WTC11 (cell line): ENCODE measurements around the gene MUC20. TPM values are rescaled to one million over a fixed set of nuclear protein-coding genes. Genes with fewer than 3 reads are reported as not detected.
"Not testable (repeated sequence)": the region's sequence is repeated elsewhere in the genome, so short reads cannot be mapped to it uniquely, and the experiment has no call there.

ENCODE experiments used
- ATAC-seq: fragments of 200-7000 bp; cut with Tn5 transposase; 2 replicates; pipeline ENCODE4 v1.10.0; 2021; ENCODE audit warnings: mild to moderate bottlenecking, moderate library complexity
- CTCF ChIA-PET: fragments of 300-600 bp; sonication (Branson Sonifier 250); formaldehyde crosslinking; loops from one replicate; lab custom pipeline; 2021; ENCODE audit warnings: antibody characterized with exemption; lab: Charles Lee
- POLR2A ChIA-PET: fragments of 350-600 bp; sonication (Branson Sonifier 250); formaldehyde crosslinking; loops from one replicate; lab custom pipeline; 2021; ENCODE audit warnings: antibody characterized with exemption; lab: Charles Lee
- DNase-seq: peaks from one replicate; pipeline ENCODE4 v3.0.0; 2021; ENCODE audit warnings: low spot score
- H3K27ac Mint-ChIP-seq: 2 replicates; pipeline ENCODE4 v1.8.0; 2021; ENCODE audit warnings: mixed read lengths
- H3K27me3 Mint-ChIP-seq: 2 replicates; pipeline ENCODE4 v1.8.0; 2021; ENCODE audit warnings: low read depth, mild to moderate bottlenecking, moderate library complexity, mixed read lengths
- H3K36me3 Mint-ChIP-seq: 2 replicates; pipeline ENCODE4 v1.8.0; 2021; ENCODE audit warnings: mixed read lengths
- H3K4me1 Mint-ChIP-seq: 2 replicates; pipeline ENCODE4 v1.8.0; 2022; ENCODE audit warnings: mixed read lengths
- H3K4me3 Mint-ChIP-seq: 2 replicates; pipeline ENCODE4 v1.8.0; 2021; ENCODE audit warnings: mild to moderate bottlenecking, moderate library complexity, mixed read lengths
- H3K9me3 Mint-ChIP-seq: 2 replicates; pipeline ENCODE4 v1.8.0; 2021; ENCODE audit warnings: mixed read lengths
- IRF2 ChIP-seq: sonication (generic); formaldehyde crosslinking; IDR thresholded peaks from 2 replicates; pipeline ENCODE4 v1.8.0; 2022; ENCODE audit warnings: low read depth, missing genetic modification reagents, borderline replicate concordance
- NFATC4 ChIP-seq: fragments of 250-450 bp; sonication (Bioruptor Pico); IDR thresholded peaks from 2 replicates; pipeline ENCODE4 v1.9.0; 2021; ENCODE audit warnings: mild to moderate bottlenecking
- TEAD1 ChIP-seq: sonication (generic); formaldehyde crosslinking; IDR thresholded peaks from 2 replicates; pipeline ENCODE4 v1.8.0; 2022; ENCODE audit warnings: mild to moderate bottlenecking, missing genetic modification reagents
- ZNF423 ChIP-seq: fragments of 250-450 bp; sonication (Bioruptor Pico); IDR thresholded peaks from 2 replicates; pipeline ENCODE4 v2.1.2; 2022; ENCODE audit warnings: mild to moderate bottlenecking, moderate library complexity
- total RNA-seq: library from RNA; stranded (reverse); gene quantifications from 3 replicates; pipeline ENCODE4 v1.2.3, GENCODE V29; 2021
- TF ChIP-seq, protein P1 (sequence below): sonication (generic); formaldehyde crosslinking; IDR thresholded peaks from 2 replicates; pipeline ENCODE4 v1.8.1; 2022; ENCODE audit warnings: low read depth, mild to moderate bottlenecking, moderate library complexity, missing genetic modification reagents, borderline replicate concordance
- TF ChIP-seq, protein P2 (sequence below): sonication (generic); formaldehyde crosslinking; IDR thresholded peaks from 2 replicates; pipeline ENCODE4 v1.8.0; 2023; ENCODE audit warnings: mild to moderate bottlenecking, missing genetic modification reagents
- TF ChIP-seq, protein P3 (sequence below): sonication (generic); formaldehyde crosslinking; IDR thresholded peaks from 2 replicates; pipeline ENCODE4 v1.8.0; 2022; ENCODE audit warnings: mild to moderate bottlenecking, missing genetic modification reagents
- TF ChIP-seq, protein P4 (sequence below): sonication (generic); formaldehyde crosslinking; IDR thresholded peaks from 2 replicates; pipeline ENCODE4 v1.8.0; 2023; ENCODE audit warnings: missing genetic modification reagents
- TF ChIP-seq, protein P5 (sequence below): sonication (generic); formaldehyde crosslinking; IDR thresholded peaks from 2 replicates; pipeline ENCODE4 v1.8.1; 2023; ENCODE audit warnings: mild to moderate bottlenecking, moderate library complexity, missing genetic modification reagents

The MUC20 gene
- total RNA-seq, 1 experiment from 2014 or later = 0.77 TPM

DNA sequence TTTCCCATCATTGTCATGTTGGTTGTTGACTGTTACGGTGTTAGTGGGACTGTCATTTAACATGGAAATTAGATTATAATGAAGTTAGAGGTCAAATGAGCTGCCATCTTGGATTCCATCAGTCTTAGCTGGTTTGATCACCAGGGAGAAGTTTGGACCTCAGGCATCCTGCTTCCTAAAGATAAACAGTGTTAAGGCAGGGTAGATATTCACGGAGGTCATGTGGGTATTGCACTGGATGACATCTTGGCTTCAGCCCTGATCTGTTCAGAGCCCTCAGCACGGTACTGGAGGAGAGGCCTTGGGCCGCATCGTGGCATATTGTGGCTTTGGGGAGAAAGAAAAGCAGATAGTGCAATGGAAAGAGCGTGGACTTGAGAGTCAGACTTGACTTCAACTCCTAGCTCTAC, 11.1 kb upstream of the MUC20 start (continued):
- TF ChIP-seq, protein P1, sequence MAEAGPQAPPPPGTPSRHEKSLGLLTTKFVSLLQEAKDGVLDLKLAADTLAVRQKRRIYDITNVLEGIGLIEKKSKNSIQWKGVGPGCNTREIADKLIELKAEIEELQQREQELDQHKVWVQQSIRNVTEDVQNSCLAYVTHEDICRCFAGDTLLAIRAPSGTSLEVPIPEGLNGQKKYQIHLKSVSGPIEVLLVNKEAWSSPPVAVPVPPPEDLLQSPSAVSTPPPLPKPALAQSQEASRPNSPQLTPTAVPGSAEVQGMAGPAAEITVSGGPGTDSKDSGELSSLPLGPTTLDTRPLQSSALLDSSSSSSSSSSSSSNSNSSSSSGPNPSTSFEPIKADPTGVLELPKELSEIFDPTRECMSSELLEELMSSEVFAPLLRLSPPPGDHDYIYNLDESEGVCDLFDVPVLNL (CRISPR knock-in tag) = no peak
- no peak for TF ChIP-seq IRF2 (CRISPR knock-in tag)
- no peak for TF ChIP-seq TEAD1 (CRISPR knock-in tag)
- TF ChIP-seq, protein P2, sequence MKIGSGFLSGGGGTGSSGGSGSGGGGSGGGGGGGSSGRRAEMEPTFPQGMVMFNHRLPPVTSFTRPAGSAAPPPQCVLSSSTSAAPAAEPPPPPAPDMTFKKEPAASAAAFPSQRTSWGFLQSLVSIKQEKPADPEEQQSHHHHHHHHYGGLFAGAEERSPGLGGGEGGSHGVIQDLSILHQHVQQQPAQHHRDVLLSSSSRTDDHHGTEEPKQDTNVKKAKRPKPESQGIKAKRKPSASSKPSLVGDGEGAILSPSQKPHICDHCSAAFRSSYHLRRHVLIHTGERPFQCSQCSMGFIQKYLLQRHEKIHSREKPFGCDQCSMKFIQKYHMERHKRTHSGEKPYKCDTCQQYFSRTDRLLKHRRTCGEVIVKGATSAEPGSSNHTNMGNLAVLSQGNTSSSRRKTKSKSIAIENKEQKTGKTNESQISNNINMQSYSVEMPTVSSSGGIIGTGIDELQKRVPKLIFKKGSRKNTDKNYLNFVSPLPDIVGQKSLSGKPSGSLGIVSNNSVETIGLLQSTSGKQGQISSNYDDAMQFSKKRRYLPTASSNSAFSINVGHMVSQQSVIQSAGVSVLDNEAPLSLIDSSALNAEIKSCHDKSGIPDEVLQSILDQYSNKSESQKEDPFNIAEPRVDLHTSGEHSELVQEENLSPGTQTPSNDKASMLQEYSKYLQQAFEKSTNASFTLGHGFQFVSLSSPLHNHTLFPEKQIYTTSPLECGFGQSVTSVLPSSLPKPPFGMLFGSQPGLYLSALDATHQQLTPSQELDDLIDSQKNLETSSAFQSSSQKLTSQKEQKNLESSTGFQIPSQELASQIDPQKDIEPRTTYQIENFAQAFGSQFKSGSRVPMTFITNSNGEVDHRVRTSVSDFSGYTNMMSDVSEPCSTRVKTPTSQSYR (CRISPR knock-in tag) = no peak
- TF ChIP-seq, protein P3, sequence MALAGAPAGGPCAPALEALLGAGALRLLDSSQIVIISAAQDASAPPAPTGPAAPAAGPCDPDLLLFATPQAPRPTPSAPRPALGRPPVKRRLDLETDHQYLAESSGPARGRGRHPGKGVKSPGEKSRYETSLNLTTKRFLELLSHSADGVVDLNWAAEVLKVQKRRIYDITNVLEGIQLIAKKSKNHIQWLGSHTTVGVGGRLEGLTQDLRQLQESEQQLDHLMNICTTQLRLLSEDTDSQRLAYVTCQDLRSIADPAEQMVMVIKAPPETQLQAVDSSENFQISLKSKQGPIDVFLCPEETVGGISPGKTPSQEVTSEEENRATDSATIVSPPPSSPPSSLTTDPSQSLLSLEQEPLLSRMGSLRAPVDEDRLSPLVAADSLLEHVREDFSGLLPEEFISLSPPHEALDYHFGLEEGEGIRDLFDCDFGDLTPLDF (CRISPR knock-in tag) = no peak
- TF ChIP-seq, protein P4, sequence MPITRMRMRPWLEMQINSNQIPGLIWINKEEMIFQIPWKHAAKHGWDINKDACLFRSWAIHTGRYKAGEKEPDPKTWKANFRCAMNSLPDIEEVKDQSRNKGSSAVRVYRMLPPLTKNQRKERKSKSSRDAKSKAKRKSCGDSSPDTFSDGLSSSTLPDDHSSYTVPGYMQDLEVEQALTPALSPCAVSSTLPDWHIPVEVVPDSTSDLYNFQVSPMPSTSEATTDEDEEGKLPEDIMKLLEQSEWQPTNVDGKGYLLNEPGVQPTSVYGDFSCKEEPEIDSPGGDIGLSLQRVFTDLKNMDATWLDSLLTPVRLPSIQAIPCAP (CRISPR knock-in tag) = no peak
- TF ChIP-seq, protein P5, sequence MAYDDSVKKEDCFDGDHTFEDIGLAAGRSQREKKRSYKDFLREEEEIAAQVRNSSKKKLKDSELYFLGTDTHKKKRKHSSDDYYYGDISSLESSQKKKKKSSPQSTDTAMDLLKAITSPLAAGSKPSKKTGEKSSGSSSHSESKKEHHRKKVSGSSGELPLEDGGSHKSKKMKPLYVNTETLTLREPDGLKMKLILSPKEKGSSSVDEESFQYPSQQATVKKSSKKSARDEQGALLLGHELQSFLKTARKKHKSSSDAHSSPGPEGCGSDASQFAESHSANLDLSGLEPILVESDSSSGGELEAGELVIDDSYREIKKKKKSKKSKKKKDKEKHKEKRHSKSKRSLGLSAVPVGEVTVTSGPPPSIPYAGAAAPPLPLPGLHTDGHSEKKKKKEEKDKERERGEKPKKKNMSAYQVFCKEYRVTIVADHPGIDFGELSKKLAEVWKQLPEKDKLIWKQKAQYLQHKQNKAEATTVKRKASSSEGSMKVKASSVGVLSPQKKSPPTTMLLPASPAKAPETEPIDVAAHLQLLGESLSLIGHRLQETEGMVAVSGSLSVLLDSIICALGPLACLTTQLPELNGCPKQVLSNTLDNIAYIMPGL = no peak
- TF ChIP-seq NFATC4 = no peak

DNA sequence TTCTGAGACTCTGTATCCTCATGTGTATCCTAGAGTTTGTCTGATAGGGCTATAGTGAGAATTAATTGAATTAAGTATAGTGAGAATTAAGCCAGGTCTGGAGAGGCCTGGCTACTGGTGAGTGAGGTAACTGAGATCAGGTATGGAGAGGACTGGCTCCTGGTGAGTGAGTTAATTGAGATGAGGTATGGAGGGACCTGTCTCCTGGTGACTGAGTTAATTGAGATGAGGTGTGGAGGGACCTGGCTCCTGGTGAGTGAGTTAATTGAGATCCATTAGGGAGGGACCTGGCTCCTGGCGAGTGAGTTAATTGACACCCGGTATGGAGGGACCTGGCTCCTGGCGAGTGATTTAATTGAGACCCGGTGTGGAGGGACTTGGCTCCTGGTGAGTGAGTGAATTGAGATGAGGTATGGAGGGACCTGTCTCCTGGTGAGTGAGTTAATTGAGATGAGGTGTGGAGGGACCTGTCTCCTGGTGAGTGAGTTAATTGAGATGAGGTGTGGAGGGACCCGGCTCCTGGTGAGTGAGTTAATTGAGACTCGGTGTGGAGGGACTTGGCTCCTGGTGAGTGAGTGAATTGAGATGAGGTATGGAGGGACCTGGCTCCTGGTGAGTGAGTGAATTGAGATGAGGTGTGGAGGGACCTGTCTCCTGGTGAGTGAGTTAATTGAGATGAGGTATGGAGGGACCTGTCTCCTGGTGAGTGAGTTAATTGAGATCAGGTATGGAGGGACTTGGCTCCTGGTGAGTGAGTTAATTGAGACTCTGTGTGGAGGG, 10.5 kb upstream of the MUC20 start:
- H3K4me3 Mint-ChIP-seq, H3K27ac Mint-ChIP-seq, POLR2A ChIA-PET, DNase-seq, H3K36me3 Mint-ChIP-seq, ATAC-seq, CTCF ChIA-PET: not testable (repeated sequence)
- H3K27me3 Mint-ChIP-seq = peaks cover 27% of the 10 kb centered on the region
- H3K4me1 Mint-ChIP-seq = peaks cover 12% of the 10 kb centered on the region
- H3K9me3 Mint-ChIP-seq = peaks cover 29% of the 10 kb centered on the region

DNA sequence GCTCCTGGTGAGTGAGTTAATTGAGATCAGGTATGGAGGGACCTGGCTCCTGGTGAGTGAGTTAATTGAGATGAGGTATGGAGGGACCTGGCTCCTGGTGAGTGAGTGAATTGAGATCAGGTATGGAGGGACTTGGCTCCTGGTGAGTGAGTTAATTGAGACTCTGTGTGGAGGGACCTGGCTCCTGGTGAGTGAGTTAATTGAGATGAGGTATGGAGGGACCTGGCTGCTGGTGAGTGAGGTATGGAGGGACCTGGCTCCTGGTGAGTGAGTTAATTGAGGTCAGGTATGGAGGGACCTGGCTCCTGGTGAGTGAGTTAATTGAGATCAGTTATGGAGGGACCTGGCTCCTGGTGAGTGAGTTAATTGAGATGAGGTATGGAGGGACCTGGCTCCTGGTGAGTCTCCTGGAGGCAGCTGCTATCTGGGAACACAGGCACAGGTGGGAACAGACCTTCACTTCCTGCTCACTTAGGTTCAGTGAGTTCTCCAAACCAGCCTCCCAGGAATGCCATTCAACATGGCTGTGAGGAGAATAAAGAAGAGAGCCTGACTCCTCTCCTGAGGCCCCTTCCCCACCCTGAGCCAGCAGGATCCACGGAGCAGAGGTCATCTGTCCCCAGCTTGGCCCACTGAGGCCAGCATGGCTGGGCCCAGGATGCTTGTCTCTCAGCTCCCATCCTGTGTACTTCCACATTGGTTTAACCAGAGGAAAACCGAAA, 9.5 kb upstream of the MUC20 start:
- Mint-ChIP-seq H3K27me3 (peaks cover 26% of the 10 kb centered on the region), H3K9me3 (peaks cover 29% of the 10 kb centered on the region)
- peak; percentile 61; the same call in 1 of the 2 replicates for ATAC-seq
- DNase-seq, CTCF ChIA-PET, POLR2A ChIA-PET, H3K4me1 Mint-ChIP-seq, H3K4me3 Mint-ChIP-seq, H3K27ac Mint-ChIP-seq, H3K36me3 Mint-ChIP-seq: not testable (repeated sequence)
- TF ChIP-seq ZNF423 (CRISPR knock-in tag) = peak; percentile 35; the same call in 1 of the 2 replicates
